ENCODE results near the gene ZC3H11A. TPM values are rescaled to one million over a fixed set of nuclear protein-coding genes. Genes with fewer than 3 reads are reported as not detected.

Gene ZC3H11A
- total and polyA plus RNA-seq, 2 of the 4 experiments (the other 2 are of a cell fraction): 52.1 to 66.5 TPM

- H3K9ac ChIP-seq (ENCODE audit: low read depth, low read length): no peak overlapping the region
- H2AFZ ChIP-seq (replicated peaks; ENCODE audit: low read length, poor library complexity): no peak overlapping the region
- in situ Hi-C loops (cut with MboI; ENCODE audit: low sequenced_read_pairs): no loop called here
- no peak overlapping the region for H3K56ac ChIP-seq (ENCODE audit: extremely low read depth, insufficient read depth, low read length)
- dilution Hi-C loops (cut with HindIII; ENCODE audit: low sequenced_read_pairs, unreplicated experiment): no loop called here
- CTCF ChIA-PET: no interaction called here
- no peak overlapping the region for H3K4me2 ChIP-seq (ENCODE audit: low read depth, low read length)
- no peak overlapping the region for H3K4me3 ChIP-seq (ENCODE audit: insufficient read depth, low read depth, low read length)
- POLR2A ChIA-PET (ENCODE audit: unreplicated experiment): no interaction called here
- H3K18ac ChIP-seq (ENCODE audit: low read depth, low read length): no peak overlapping the region
- BruUV-seq (replicated peaks): no TSS peak
- no peaks in the 10 kb centered on the region for H3K9me1 ChIP-seq (ENCODE audit: insufficient read depth, low read length)
- H3K14ac ChIP-seq (replicated peaks; ENCODE audit: low read depth, low read length): no peak overlapping the region
- no peak for DNase-seq
- no peak overlapping the region for H2BK5ac ChIP-seq (ENCODE audit: low read depth, low read length, poor library complexity, severe bottlenecking)
- H2AK9ac ChIP-seq (replicated peaks; ENCODE audit: low read depth, low read length, poor library complexity): no peak overlapping the region
- H4K91ac ChIP-seq (ENCODE audit: insufficient read depth, low read depth, low read length): no peak overlapping the region
- intact Hi-C loops (cut with micrococcal nuclease): no loop called here
- ATAC-seq (ENCODE audit: low read depth): no peak
- peaks cover 39% of the 10 kb centered on the region for H3K36me3 ChIP-seq (ENCODE audit: control insufficient read depth, insufficient read depth, low read length)
- H3K27ac ChIP-seq (ENCODE audit: insufficient read depth, low read length): no peak overlapping the region
- H3K9me3 ChIP-seq (ENCODE audit: control insufficient read depth, insufficient read depth, low read length): no peaks in the 10 kb centered on the region
- no peak overlapping the region for H2BK15ac ChIP-seq (ENCODE audit: low read depth, low read length)
- WGBS, 2 experiments (ENCODE audit: extremely low coverage in 2 of 2, insufficient read length in 1 of 2): no CpG with 5 or more reads among the region's 2 CpGs
- peaks cover 22 to 25% of the 10 kb centered on the region in 2 experiments for H3K79me1 ChIP-seq (ENCODE audit: low read depth in 1 of 2, low read length in 2 of 2)
- peaks cover 8% of the 10 kb centered on the region for H4K20me1 ChIP-seq (ENCODE audit: insufficient read depth, low read length)
- H2BK120ac ChIP-seq (ENCODE audit: low read depth, low read length): no peak overlapping the region
- no peak overlapping the region for H4K8ac ChIP-seq (ENCODE audit: low read depth in 2 of 2, low read length in 2 of 2)
- H3K4me1 ChIP-seq (ENCODE audit: control insufficient read depth, insufficient read depth, low read length): peaks cover 2% of the 10 kb centered on the region
- H2BK20ac ChIP-seq (ENCODE audit: low read depth, low read length): no peak overlapping the region
- H3K4ac ChIP-seq (ENCODE audit: low read depth, low read length): no peak overlapping the region
- no peak overlapping the region for H2AK5ac ChIP-seq (ENCODE audit: low read depth, low read length)
- no peak overlapping the region for H4K5ac ChIP-seq (ENCODE audit: low read depth, low read length)
- H3K23ac ChIP-seq (ENCODE audit: low read depth, low read length): no peak overlapping the region
- H3K27me3 ChIP-seq (ENCODE audit: control insufficient read depth, insufficient read depth, low read length): no peaks in the 10 kb centered on the region
- TF ChIP-seq RCOR1 (IDR thresholded peaks at IDR 0.05; ENCODE audit: insufficient replicate concordance, low read length): no peak
- TF ChIP-seq MXI1 (IDR thresholded peaks at IDR 0.05; ENCODE audit: borderline replicate concordance, low read depth, low read length): no peak
- TF ChIP-seq RAD21 (IDR thresholded peaks at IDR 0.05; ENCODE audit: low read length): no peak
- no peak for TF ChIP-seq FOS (IDR thresholded peaks at IDR 0.05; ENCODE audit: low read depth, low read length)
These were observed 47.1 kb downstream of the ZC3H11A start for GRCh38 chr1:203842559-203842876.
